GM18505 (cell line): Measurements from ENCODE around the gene CT45A8.
"Not testable (repeated sequence)": the region's sequence is repeated elsewhere in the genome, so short reads cannot be mapped to it uniquely, and the experiment has no call there.

ENCODE experiments used
- ATAC-seq: cut with Tn5 transposase; IDR thresholded peaks from one replicate; pipeline ENCODE4 v1.9.1; 2021; ENCODE audit not compliant: unreplicated experiment
- POLR2A ChIP-seq: IDR thresholded peaks from 4 replicates; pipeline ENCODE4 v1.6.1; 2011; ENCODE audit warnings: borderline replicate concordance; ENCODE audit not compliant: insufficient read depth, insufficient read length; ENCODE audit errors: extremely low read depth

CT45A8 gene, protein sequence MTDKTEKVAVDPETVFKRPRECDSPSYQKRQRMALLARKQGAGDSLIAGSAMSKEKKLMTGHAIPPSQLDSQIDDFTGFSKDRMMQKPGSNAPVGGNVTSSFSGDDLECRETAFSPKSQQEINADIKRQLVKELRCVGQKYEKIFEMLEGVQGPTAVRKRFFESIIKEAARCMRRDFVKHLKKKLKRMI

DNA sequence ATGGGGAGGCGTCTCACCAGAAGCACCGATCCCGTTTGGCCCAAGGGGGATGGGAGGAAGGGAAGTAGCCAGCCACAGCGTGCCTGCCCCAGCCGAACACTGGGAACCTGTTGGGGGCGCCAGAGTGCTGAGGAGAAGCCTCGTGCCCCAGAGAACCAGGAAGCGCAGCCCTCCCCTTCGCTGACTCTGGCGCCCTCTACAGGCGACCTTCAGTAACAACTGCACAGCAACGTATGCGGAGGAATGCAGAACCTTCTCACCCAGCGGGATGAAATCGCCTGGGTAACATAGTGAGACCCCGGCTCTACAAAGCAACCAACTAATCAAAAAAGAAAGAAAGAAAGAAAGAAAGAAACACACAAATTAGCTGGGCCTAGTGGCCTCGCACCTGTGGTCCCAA lies at the start of gene CT45A8:
Gene CT45A8 (minus strand): TSS at position 101 of the 400 bp plus-strand sequence. CDS start 3,755 bp downstream, outside the sequence.
- ATAC-seq, result not testable (repeated sequence)

DNA sequence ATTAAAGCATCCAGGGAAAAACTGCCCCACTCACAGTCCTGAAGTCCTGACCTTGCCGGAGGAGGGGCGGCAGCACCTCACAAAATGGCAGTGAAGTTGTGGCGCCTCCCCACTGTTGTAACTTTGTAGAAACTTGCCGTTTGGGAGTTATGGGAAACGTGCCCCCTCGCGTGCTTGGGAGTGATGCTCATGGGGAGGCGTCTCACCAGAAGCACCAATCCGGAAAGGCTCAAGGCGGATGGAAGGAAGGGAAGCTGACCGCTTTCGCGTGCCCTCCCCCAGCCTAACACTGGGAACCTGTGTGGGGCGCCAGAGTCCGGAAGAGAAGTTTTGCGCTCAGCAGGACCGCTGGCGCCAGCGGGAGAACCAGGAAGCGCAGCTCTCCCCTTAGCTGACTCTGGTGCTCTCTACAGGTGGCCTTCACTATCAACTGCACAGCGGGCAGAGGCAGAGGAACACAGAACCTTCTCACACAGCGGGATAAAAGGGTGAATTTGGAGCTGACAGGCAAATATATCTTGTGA lies 39.0 kb upstream of the CT45A8 start, which contains the start of the genes CT45A10 and SAGE1:
Gene CT45A10 (minus strand): TSS at position 151 of the 524 bp plus-strand sequence. CDS start 8,100 bp downstream, outside the sequence.
Gene SAGE1 (plus strand): TSS at position 423 of the 524 bp plus-strand sequence. CDS start 2,527 bp downstream, outside the sequence.
- TF ChIP-seq POLR2A, result no peak
- ATAC-seq, result no peak

DNA sequence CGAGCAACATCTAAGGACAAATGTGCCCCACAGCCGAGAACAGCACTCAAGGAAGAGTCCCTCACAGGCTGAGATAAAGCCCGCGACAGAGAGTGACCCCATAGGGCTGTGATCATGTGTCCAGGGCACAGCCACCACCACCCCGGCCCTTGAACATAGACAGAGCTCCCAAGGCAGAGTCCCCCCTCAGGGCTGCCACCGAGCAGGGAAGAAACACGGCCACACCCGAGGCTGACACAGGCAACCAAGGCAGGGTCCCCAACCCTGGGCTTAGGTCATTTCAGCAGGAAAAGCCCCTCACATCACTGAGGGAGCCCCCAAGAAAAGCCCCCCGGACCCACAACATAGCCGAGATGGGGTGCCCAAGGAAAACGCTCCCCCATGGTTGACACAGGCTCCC lies 38.4 kb upstream of the CT45A8 start:
- TF ChIP-seq POLR2A, result no peak
- ATAC-seq, result no peak

DNA sequence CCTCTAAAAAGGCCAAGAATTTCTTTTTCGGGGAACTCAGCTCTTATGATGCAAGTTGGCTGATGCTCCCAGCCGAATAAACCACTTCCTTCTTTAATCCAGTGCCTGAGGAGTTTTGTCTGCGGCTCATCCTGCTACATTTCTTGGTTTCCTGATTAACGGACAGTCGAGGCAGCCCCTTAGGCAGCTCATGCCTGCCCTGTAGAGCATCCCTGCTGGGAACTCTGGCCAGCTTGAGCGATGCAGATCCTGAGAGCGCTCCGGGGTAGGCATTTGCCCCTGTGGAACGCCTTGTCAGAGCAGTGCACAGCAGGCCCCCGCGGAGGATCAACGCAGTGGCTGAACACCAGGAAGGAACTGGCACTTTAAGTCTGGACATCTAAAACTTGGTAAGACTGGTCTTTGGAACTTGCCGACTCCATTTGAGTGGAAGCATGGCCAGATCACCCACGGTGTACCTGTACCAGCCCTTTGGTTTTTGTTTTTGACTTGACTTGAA lies 35.8 kb upstream of the CT45A8 start:
- no peak for TF ChIP-seq POLR2A
- no peak for ATAC-seq

DNA sequence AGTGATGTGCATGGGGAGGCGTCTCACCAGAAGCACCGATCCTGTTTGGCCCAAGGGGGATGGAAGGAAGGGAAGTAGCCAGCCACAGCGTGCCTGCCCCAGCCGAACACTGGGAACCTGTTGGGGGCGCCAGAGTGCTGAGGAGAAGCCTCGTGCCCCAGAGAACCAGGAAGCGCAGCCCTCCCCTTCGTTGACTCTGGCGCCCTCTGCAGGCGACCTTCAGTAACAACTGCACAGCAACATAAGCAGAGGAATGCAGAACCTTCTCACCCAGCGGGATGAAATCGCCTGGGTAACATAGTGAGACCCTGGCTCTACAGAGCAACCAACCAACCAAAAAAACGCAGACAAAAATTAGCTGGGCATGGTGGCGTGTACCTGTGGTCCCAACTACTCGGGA lies 34.6 kb upstream of the CT45A8 start:
- ATAC-seq, result not testable (repeated sequence)

DNA sequence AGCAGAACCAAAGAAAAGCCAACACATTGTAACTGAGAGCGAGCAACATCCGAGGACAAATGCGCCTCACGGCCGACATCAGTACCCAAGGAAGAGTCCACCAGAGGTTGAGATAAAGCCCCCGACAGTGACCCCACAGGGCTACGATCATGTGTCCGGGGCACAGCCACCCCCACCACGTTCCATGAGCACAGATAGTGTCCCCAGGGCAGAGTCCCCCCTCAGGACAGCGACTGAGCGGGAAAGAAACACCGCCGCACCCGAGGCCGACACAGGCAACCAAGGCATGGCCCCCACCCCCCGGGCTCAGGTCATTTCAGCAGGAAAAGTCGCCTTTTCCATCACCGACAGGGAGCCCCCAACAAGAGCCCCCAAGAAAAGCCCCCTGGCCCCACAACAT lies 33.9 kb upstream of the CT45A8 start:
- not testable (repeated sequence) for ATAC-seq

DNA sequence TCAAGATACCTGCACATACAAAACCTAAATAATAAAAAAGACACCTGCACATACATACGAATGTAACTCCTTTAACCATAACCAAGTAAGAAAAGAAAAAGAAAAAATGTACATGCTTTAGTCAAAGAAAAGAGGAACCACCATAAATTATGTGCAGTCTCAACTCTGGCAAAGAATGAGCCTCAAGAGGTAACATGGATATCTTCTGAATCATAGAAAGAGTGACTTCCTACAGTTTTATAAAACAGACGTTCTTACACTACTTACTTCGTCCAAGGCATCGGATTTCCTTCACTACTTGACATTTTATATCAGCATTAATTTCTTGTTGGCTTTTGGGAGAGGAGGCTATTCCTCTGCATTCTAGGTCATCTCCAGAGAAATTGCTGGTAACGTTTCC lies 28.4 kb upstream of the CT45A8 start:
- not testable (repeated sequence) for ATAC-seq

DNA sequence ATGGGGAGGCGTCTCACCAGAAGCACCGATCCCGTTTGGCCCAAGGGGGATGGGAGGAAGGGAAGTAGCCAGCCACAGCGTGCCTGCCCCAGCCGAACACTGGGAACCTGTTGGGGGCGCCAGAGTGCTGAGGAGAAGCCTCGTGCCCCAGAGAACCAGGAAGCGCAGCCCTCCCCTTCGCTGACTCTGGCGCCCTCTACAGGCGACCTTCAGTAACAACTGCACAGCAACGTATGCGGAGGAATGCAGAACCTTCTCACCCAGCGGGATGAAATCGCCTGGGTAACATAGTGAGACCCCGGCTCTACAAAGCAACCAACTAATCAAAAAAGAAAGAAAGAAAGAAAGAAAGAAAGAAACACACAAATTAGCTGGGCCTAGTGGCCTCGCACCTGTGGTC lies 17.4 kb upstream of the CT45A8 start, which contains the start of gene CT45A9:
Gene CT45A9 (minus strand): TSS at position 101 of the 400 bp plus-strand sequence. CDS start 3,751 bp downstream, outside the sequence.
- not testable (repeated sequence) for ATAC-seq

DNA sequence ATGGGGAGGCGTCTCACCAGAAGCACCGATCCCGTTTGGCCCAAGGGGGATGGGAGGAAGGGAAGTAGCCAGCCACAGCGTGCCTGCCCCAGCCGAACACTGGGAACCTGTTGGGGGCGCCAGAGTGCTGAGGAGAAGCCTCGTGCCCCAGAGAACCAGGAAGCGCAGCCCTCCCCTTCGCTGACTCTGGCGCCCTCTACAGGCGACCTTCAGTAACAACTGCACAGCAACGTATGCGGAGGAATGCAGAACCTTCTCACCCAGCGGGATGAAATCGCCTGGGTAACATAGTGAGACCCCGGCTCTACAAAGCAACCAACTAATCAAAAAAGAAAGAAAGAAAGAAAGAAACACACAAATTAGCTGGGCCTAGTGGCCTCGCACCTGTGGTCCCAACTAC lies 17.2 kb downstream of the CT45A8 start, which contains the start of gene CT45A7:
Gene CT45A7 (minus strand): TSS at position 101 of the 400 bp plus-strand sequence. CDS start 3,747 bp downstream, outside the sequence.
- ATAC-seq, result not testable (repeated sequence)

DNA sequence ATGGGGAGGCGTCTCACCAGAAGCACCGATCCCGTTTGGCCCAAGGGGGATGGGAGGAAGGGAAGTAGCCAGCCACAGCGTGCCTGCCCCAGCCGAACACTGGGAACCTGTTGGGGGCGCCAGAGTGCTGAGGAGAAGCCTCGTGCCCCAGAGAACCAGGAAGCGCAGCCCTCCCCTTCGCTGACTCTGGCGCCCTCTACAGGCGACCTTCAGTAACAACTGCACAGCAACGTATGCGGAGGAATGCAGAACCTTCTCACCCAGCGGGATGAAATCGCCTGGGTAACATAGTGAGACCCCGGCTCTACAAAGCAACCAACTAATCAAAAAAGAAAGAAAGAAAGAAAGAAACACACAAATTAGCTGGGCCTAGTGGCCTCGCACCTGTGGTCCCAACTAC lies 34.4 kb downstream of the CT45A8 start, which contains the start of gene CT45A2:
Gene CT45A2 (minus strand): TSS at position 101 of the 400 bp plus-strand sequence. CDS start 3,747 bp downstream, outside the sequence.
- ATAC-seq, result not testable (repeated sequence)

DNA sequence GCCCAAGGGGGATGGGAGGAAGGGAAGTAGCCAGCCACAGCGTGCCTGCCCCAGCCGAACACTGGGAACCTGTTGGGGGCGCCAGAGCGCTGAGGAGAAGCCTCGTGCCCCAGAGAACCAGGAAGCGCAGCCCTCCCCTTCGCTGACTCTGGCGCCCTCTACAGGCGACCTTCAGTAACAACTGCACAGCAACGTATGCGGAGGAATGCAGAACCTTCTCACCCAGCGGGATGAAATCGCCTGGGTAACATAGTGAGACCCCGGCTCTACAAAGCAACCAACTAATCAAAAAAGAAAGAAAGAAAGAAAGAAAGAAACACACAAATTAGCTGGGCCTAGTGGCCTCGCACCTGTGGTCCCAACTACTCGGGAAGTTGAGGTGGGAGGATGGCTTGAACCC lies 51.7 kb downstream of the CT45A8 start, which contains the start of gene CT45A6:
Gene CT45A6 (minus strand): TSS at position 101 of the 400 bp plus-strand sequence. CDS start 3,794 bp downstream, outside the sequence.
- ATAC-seq, result not testable (repeated sequence)
